ENCODE data around the gene XRCC5.
A peak's percentile ranks its signal among the peaks of the same experiment; 100 is the strongest.
"Not testable (repeated sequence)": the region's sequence is repeated elsewhere in the genome, so short reads cannot be mapped to it uniquely, and the experiment has no call there.

The XRCC5 gene

GRCh38 chr2:216108967-216109921 lies at the start of gene XRCC5:
Gene XRCC5 (plus strand): TSS chr2:216109348. CDS start chr2:216109437, 89 bp downstream.
- peak; percentile 90 for DNase-seq

- no peak for DNase-seq
Observed at GRCh38 chr2:216064014-216064630, 45.0 kb upstream of the XRCC5 start.

- no peak for DNase-seq
Observed at GRCh38 chr2:216064665-216065064, 44.5 kb upstream of the XRCC5 start.

- no peak for DNase-seq
Observed at GRCh38 chr2:216066230-216066629, 42.9 kb upstream of the XRCC5 start.

- DNase-seq, result no peak
Observed at GRCh38 chr2:216069028-216069427, 40.1 kb upstream of the XRCC5 start.

GRCh38 chr2:216070195-216070594 lies 39.0 kb upstream of the XRCC5 start:
- no peak for DNase-seq

GRCh38 chr2:216071111-216071851 lies 37.9 kb upstream of the XRCC5 start:
- no peak for DNase-seq

GRCh38 chr2:216072473-216072872 lies 36.7 kb upstream of the XRCC5 start:
- no peak for DNase-seq

- DNase-seq, result no peak
Observed at GRCh38 chr2:216073773-216074172, 35.4 kb upstream of the XRCC5 start.

GRCh38 chr2:216074380-216074779 lies 34.8 kb upstream of the XRCC5 start:
- no peak for DNase-seq

- DNase-seq, result no peak
Observed at GRCh38 chr2:216074794-216075193, 34.4 kb upstream of the XRCC5 start.

- no peak for DNase-seq
Observed at GRCh38 chr2:216075510-216076485, 33.4 kb upstream of the XRCC5 start.

- no peak for DNase-seq
Observed at GRCh38 chr2:216078776-216079175, 30.4 kb upstream of the XRCC5 start.

GRCh38 chr2:216080048-216080447 lies 29.1 kb upstream of the XRCC5 start:
- not testable (repeated sequence) for DNase-seq

- no peak for DNase-seq
Observed at GRCh38 chr2:216081012-216081411, 28.1 kb upstream of the XRCC5 start.

GRCh38 chr2:216081487-216082116 lies 27.5 kb upstream of the XRCC5 start, which contains the start of the genes PECR and TMEM169:
Gene PECR (minus strand): TSS chr2:216081809. CDS start chr2:216081741, 68 bp downstream.
Gene TMEM169 (plus strand): TSS chr2:216081919. CDS start chr2:216095964, 14,045 bp downstream.
- DNase-seq, result no peak

- DNase-seq, result no peak
Observed at GRCh38 chr2:216082117-216082711, 26.9 kb upstream of the XRCC5 start.

- DNase-seq, result no peak
Observed at GRCh38 chr2:216082805-216083204, 26.3 kb upstream of the XRCC5 start.

GRCh38 chr2:216083464-216084281 lies 25.5 kb upstream of the XRCC5 start:
- no peak for DNase-seq

GRCh38 chr2:216084547-216084946 lies 24.6 kb upstream of the XRCC5 start:
- no peak for DNase-seq
